Neural progenitor cell (in vitro differentiated cells): Measurements from ENCODE around the gene DPYD.

Source experiments
- CTCF ChIP-seq: fragments of 200-600 bp; sonication (generic); IDR thresholded peaks from 2 replicates; pipeline ENCODE4 v1.5.1; 2017; ENCODE audit warnings: antibody characterized with exemption, mild to moderate bottlenecking
- EZH2 ChIP-seq: fragments of 200-600 bp; sonication (generic); IDR thresholded peaks from 2 replicates; pipeline ENCODE4 v1.6.1; 2017; ENCODE audit warnings: antibody characterized with exemption, mild to moderate bottlenecking, moderate library complexity
- EZH2phosphoT487 ChIP-seq: fragments of 200-600 bp; sonication (generic); IDR thresholded peaks from 2 replicates; pipeline ENCODE4 v1.6.1; 2017; ENCODE audit warnings: antibody characterized with exemption

- no peak for TF ChIP-seq CTCF
- no peak for TF ChIP-seq EZH2
- TF ChIP-seq EZH2phosphoT487 = no peak
These were observed 493.5 kb downstream of the DPYD start for GRCh38 chr1:97427371-97427770.
